Left cardiac atrium (tissue), 4 donors: ENCODE results near the gene AURKA. TPM values are rescaled to one million over a fixed set of nuclear protein-coding genes. Genes with fewer than 3 reads are reported as not detected.

Source experiments
- ATAC-seq, 2 donors: fragments of 200-7000 bp; cut with Tn5 transposase; one replicate each; pipeline ENCODE4 v1.9.1; 2020; ENCODE audit warnings: mild to moderate bottlenecking in 2 of 2, moderate library complexity in 2 of 2
- DNase-seq: peaks from one replicate; pipeline ENCODE4 v3.0.0-alpha.2; 2020
- intact Hi-C, 2 donors: fragments of 100-400 bp; cut with DNase I; formaldehyde crosslinking; loops; one replicate each; pipeline versions ENCODE4 v1.14.1 to v1.15.1; 2022 to 2023
- long read RNA-seq: library from polyadenylated mRNA; unstranded; transcript quantifications from one replicate; pipeline ENCODE4 v2.0.0, GENCODE V29; 2021
- total RNA-seq, 2 donors: library from RNA; stranded (reverse); fragmentation: NEBNext Ultra II Directional; extraction: Animal tissue kit (Norgen Biotek cat#: 25700); gene quantifications; one replicate each; pipeline ENCODE4 v1.2.1, GENCODE V29; 2021
- donor health status: DM: no; HTN: yes; CAD: no.
- donor health status: DM: no; HTN: yes; CAD: no; lungs with severe emphysema.
- donor health status: DM: yes; HTN: yes; CAD: no.
- donor health status: Dilated cardiomyopathy.

The AURKA gene
- 10 to 100 TPM in 1 of 2 donors, 1 to 10 TPM in 1; 8.9 to 10.3 TPM for total RNA-seq
- long read RNA-seq, partial matches to known transcripts, result 1 of 18 reads
- long read RNA-seq, other reads (novel, unspliced or antisense), result 5 of 18 reads

DNA sequence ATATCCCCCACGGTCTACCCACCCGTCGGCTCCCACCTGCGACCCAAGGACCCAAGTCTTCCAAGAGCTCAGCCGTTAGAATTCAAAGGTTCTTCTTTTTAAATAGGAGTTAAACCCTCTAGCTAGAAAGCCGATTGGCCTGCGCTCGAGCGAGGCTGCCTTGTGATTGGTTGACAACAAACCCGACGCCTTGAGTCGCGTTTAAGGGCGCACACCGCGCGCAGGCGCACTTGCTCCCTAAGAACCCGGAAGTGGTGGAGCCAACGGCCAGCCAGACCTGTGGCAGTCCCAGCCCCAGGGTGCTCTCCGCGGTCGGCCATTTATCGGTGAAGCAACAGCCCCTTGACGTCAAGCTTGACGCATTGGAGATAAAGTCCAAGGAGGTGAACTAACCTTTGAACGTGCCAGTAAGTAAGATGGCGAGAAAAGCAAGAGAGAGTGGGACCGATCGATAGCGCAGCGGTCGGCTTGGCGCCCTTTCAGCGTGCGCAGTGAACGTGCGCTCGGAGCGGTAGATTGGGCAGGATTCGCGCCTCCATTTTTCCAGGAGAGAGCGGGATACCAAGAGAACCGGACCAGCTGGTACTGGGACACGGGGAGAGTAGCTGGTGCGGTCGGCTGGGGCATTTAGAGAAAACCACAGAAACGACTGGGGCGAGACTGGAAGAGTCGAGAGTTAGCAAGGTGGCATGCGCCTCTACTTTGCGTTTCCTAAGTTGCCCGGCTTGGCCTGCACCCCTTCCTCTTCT lies at the start of gene AURKA, which contains the start of gene CSTF1:
AURKA (minus strand) TSS at position 84 of the 749 bp plus-strand sequence. CDS start 4,018 bp downstream, outside the sequence.
CSTF1 (plus strand) TSS at position 514 of the 749 bp plus-strand sequence. CDS start 2,908 bp downstream, outside the sequence.
- intact Hi-C loops, result no loop called here

DNA sequence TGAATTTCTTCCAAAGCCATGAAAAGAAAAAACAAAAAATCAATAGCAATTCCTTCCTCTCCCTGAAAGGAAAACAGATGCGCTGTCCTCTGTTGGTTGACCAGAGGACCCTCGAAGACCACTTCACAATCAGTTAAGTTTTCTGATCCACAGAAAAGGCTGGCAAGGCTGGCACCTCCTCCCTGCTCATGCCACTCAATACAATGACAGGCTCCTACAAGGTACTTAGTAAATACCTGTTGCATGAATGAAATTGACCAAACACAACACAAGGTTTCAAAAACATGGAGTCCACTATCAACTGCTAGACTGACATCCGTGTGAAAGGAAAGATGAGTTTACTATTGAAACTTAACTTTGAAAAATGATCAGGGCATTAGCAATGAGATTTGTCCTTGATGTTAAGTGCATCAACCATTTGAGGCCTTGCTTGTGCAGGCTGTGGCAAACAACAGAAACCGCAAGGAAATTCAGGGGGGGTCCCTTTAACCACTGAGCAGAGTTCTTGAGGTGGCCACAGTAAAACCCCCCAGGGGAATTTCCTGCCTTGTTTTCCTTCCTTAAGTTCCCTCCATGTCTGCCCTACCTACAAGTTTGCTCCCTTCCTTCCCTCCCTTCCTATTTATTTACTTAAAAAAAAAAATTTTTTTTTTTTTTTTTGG lies 48.5 kb upstream of the AURKA start:
- DNase-seq, result no peak
- intact Hi-C loops, result no loop called here
- ATAC-seq, result no peak

More for the DNA sequence above, at the start of gene AURKA, which contains the start of gene CSTF1:
- peak; percentile 98 for ATAC-seq
- DNase-seq, result peak; percentile 100

DNA sequence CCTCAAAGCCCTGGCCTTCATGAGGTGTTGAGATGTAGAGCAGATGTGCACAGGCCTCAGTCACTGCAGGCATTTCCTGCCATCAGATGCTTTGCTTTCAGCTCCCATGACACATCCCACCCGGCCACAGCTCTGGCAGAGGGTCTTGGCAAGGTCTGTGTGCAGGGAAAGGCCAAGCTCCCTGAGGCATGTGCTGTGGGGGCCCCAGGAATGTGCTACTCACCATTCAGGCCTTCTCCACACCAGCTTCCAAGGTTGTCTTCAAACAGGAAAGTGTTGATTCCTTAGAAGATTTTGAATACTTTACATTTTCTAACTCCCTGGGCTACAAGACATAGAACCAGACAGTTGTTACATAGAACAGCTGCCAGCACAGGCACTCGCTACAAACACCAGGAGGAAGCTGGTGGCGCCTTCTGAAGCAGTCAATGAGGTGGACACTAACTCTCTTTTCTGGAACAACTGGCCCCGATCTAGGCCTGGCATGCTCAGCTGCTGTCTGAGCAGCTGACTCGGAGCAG lies 47.8 kb upstream of the AURKA start:
- ATAC-seq (peak; percentile 88 to 92), DNase-seq (peak; percentile 71)
- intact Hi-C loops, result no loop called here

DNA sequence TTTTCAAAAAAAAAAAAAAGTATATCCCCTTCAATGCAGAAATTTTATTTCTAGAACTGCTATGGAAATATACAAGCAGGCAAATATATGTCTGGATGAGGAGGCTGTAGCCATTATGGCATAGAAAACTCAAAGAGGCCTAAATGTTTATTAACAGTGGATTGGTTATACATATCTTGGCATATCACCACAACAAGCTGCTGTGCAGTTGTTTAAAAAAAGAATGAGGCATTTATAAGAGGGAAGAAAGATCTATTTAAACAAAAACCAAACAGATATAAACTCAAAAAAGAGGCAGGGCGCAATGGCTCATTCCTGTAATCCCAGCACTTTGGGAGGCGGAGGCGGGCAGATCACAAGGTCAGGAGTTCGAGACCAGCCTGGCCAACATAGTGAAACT lies 46.3 kb upstream of the AURKA start:
- ATAC-seq, result no peak
- intact Hi-C loops, result no loop called here
- no peak for DNase-seq

DNA sequence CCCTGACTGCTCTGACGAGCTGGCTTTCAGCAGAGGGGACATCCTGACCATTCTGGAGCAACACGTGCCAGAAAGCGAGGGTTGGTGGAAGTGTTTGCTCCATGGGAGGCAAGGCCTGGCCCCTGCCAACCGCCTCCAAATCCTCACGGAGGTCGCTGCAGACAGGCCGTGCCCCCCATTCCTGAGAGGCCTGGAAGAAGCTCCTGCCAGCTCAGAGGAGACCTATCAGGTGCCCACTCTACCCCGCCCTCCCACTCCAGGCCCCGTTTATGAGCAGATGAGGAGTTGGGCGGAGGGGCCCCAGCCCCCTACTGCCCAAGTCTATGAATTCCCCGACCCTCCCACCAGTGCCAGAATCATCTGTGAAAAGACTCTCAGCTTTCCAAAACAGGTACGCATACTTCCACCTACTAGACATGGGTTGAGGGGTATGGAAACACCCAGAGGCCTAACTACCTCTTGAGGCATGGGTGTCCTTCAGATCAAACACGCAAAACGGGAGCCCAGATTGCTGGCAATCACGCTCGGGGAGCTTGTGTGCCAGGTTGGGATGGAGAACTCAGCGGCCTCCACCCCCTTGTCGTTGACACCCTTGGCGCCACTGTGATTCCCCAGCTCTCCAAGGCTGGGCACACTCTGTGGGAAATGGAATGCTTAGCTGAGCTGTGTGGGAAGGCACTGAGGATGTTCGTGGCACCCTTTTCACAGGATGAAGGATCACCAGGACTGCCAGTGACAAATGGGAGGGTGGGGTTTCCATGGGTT lies 45.4 kb upstream of the AURKA start:
- ATAC-seq, result no peak
- intact Hi-C loops, result no loop called here
- no peak for DNase-seq

DNA sequence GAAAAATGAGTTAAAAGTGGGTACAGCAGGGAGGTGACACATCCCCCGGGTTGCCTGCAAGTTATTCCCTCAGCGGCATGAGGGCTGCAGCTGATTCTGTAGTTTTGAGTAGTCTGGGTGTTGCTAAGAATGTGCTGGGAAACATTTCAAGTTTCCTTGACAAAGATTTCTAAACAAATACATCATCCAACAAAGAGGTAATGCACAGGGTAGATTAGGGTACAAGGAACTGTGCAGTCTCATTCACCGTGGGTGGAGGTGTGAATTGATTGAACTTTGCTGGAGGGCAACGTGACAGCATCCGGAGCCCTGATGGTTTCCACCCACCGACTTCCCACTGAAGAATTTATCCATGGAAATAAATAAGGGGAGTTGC lies 41.9 kb upstream of the AURKA start:
- ATAC-seq (peak in 1 of 2 donors; percentile 54), DNase-seq (no peak)
- intact Hi-C loops, result no loop called here

DNA sequence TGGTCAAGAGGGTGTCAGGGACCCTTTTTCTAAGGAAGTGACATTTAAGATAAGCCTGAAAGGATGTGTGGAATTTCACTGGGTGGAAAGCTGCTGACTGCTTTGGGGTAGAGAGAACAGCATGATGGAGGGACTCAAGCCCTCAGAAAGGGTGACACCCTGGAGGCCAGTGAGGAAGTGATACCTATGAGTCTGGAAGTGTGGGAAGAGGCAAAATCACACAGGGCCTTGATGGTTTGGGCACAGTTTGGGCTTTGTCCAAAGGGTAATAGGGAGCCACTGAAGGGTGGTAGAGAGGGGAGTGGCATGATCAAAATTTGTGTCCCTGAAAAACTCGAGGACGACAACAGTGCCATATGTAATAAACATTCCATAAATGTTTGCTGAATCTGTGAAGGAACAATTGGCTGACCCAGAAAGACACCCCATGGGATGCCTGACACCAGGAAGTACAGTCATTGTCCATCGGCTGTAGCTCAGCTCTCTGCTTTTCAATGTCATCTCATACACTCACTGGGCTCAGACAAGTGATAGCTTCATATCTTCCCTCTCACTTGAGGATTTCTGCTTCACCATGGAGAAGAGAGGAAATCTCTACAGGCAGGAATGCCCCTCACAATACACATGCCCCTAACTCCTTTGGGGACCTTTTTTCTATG lies 41.3 kb upstream of the AURKA start:
- ATAC-seq, result no peak
- intact Hi-C loops, result no loop called here
- DNase-seq, result no peak

DNA sequence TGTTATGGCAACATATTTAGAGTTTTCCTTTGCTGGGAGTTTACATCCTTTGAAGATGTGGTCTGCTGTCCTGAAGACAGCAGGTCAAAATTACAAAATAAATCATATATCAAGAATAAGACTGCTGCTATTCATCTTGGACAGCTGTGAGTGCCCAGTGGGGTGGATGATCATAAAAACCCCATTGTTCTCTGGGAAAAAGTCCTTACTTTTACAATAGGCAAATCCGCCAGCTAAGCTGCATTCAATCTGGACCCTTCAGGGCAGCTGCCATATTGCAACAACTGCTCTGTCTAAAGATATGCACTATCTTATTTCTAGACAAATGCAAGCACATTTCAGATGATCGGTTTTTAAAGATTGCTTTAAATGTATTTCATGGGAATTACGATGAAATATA lies 39.5 kb upstream of the AURKA start:
- intact Hi-C loops, result no loop called here
- DNase-seq (no peak), ATAC-seq (no peak)

DNA sequence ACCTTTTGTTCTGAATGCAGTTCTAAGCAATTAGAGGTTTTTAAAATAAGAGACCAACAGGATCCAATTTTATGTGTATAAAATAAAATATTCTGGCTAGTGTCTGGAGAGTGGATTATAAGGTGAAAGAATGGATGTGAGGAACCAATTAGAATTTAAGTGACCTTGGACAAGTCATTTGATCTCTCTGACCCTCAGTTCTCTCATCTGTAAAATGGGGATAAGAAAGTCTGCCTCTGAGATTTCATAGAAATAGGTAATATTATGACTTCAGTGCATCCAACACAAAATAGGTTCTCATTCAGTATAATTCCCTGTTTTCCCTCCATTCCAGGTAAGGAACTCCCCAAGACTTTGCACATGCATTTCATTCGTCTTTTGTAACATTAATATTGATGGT lies 38.9 kb upstream of the AURKA start:
- ATAC-seq (no peak), DNase-seq (no peak)
- intact Hi-C loops, result no loop called here

DNA sequence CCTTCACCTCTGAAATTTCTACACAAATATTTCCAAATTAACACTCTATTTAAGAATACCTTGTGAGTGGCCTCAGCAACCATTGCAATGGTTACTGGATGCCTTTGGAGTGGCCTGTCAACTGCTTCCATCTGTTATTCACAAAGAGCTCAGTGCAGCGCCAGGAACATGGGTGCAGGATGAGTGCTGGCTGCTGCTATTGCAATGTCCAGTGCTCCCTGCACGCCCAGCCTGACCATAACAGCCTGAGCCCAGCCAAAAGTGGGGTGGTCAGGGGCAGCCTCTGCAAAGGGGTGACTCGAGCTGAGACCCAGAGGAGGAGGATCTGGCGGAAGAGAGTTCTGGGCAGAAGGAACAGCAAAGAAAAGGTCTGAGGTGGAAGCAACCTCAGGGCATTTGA lies 38.4 kb upstream of the AURKA start:
- DNase-seq (no peak), ATAC-seq (peak in 1 of 2 donors; percentile 20)
- intact Hi-C loops, result no loop called here

DNA sequence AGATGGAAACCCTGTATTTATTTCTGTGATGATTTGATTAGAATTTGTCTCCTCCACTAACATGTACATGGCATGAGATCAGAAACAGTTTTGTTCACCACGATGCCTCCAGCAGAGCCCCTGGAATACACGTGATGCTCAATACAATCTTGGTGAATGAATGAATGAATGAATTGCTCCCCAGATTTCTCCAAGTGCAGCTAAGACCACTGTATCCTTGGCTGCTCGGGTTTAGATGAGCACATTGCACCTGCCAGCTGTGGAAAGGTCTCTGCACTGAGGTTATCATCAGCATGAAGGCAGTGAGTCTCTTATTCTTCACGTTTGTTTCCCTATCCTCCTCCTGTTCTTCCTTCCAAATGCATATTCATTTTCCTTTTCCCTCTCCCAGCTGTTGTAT lies 37.9 kb upstream of the AURKA start:
- intact Hi-C loops, result no loop called here
- DNase-seq (no peak), ATAC-seq (no peak)

DNA sequence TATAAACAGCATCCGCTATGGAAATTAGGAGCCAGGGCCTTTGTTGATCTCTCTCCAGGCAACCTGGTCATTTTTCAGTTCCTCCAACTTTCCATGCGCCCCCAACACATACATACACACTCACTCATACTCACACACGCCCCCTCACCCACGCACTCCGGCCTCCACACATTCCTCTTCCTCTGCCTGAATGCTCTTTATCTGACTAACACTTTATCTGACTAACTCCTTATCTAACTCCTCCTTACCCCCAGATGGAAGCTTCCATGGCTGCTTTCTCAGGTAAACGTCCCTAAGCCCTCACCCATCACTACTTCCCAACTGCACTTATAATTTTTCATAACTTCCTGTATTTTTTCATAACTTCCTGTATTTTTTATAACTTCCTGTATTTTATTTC lies 37.5 kb upstream of the AURKA start:
- intact Hi-C loops, result no loop called here
- ATAC-seq (no peak), DNase-seq (no peak)

DNA sequence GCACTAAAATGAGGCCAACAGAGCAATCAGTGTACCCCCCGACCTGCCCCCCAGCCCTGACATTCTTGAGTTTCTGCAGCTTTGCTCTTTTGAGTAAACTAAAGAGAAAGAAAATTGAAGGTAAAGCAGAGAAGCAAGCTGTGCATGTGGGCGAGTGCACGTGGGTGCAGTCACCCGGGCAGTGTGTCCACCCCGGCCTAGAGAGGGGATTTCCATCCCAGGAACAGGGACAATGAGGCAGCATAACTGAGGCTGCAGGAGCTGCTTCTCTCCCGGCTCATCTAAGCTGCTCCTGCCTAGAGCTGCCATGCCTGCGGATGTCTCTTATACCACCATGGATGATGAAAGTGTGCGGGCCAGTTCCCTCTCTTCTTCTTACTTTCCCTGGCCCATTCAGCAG lies 36.9 kb upstream of the AURKA start:
- ATAC-seq (no peak), DNase-seq (no peak)
- intact Hi-C loops, result no loop called here

DNA sequence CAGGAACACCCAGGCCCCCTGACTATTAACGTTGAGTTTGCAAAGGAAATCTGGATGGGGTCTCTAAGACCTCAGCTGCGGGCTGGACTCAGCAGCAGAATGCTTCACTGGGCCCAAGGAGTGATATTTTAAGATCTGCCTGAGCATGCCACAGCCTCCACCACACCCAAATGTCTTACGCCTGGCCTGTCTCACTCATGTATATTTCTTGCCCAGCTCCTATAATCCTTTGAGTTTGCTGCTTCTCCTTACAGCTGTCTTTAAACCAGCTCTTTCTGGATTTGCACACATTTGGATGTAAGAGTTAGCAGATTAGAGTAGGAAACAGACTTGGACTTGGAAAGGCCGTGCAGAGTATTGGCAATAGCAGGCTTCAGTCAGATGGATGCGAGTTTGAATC lies 36.4 kb upstream of the AURKA start:
- intact Hi-C loops, result no loop called here
- DNase-seq (no peak), ATAC-seq (no peak)

DNA sequence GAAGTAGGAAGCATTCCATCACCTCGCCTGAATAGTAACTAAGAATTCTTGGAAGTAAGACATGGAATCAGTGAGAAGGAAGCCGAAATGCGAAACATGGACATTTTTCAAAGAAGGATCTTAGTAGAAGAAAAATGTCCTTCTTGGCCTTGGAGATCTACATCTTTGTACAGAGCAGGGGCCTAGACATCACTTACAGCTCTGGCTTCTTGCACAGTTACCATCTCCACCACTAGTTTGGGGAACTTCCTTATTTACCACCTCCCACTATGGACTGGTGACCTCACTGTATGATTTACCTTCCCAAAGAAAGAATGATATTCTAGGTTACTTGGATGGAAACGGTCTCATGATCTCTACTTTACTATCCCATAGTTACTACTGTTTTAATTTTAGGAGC lies 35.8 kb upstream of the AURKA start:
- DNase-seq, result no peak
- intact Hi-C loops, result no loop called here
- ATAC-seq, result no peak

DNA sequence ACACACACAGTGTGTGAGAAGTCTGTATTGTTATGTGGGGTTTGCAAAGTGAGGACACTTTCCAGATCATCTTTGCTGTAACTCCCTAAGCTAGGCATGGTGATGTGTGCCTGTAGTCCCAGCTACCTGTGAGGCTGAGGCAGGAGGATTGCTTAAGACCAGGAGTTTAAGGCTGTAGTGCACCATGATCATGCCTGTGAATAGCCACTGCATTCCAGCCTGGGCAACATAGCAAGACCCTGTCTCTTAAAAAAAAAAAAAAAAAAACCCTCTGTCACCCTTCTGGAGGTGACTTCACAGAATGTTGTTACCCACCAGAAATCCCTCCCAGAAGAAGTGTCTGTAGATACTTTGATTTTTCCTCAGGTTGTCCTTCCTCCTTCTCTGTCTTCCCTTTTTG lies 34.9 kb upstream of the AURKA start:
- DNase-seq, result no peak
- no peak for ATAC-seq
- intact Hi-C loops, result no loop called here

DNA sequence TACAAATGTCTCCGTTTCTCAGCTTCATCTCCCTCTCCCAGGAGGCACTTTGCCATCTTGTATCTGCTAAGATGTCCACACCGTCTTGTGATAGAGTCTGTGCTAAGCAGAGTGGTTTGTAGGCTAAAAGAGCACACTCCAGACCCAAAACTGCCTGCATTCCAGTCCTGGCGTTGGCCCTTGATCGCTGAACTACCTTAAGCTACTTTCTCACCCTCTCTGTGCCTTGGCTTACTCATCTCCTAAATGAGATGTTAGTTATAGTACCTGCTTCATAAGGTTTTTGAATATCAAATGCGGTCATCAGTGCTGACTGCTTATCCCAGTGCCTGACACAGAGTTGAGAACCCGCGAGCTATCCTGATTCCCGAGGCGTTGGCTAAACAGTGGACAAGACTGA lies 34.0 kb upstream of the AURKA start:
- ATAC-seq (no peak), DNase-seq (no peak)
- intact Hi-C loops, result no loop called here

DNA sequence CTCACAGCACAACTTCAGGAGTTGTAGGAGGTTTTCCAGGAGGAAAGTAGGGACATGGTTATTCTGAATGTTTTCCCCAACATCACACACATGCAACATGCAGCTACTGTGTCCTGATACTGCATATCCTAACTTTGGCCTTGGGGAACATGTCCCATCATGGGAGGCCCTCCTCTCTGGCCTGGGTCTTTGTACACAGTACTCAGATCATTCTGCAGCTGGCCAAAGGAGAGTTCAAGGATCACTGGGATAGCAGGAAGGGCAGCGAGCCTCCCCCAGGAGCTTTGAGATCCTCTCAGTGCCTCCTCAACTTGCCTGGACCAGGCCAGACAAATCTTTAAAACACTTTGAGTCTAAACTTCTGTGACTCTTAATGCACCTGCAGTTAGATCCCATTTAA lies 32.9 kb upstream of the AURKA start:
- intact Hi-C loops, result no loop called here
- DNase-seq (no peak), ATAC-seq (no peak)

DNA sequence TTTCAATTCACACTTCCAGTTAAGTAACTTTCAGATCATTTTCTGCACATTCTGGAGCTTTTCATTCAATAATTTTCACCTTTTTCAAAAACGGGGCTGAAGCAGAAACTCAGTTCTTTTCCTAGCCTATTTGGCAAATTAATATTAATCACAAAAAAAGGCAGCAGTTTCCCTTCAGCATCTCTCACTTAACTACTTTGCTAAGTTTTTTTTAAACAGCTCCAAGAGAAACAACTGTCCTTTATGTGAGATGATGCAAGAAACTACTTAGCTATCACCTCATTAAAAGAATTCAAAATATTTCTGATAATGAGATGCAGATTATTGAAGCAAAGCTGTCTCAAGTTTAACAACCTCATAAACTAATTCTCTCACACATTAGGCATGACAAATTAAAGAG lies 31.9 kb upstream of the AURKA start:
- intact Hi-C loops, result no loop called here
- ATAC-seq (no peak), DNase-seq (no peak)
